ENCODE measurements around the gene RPS6KA2. TPM values are rescaled to one million over a fixed set of nuclear protein-coding genes. Genes with fewer than 3 reads are reported as not detected.
A peak's percentile ranks its signal among the peaks of the same experiment; 100 is the strongest.

Gene RPS6KA2
- total RNA-seq, 1 experiment from 2014 or later: 4.2 TPM

DNA sequence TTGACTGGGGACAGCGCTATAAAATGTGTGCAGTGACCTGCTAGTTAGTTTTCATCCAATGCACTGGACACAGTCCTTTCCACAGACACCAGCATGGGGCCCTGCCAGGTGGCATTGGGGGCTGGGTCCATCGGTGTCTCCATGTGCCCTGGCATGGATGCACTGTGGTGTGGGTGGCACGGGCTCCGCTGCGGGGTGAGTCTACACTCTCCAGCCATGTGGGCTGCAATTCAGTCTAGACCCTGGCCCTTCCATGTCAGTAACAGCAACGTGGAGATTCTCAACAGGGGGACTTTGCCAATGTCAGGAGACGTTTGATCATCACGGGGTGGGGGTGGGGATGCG is 140.5 kb downstream of the RPS6KA2 start:
- H3K36me3 ChIP-seq: no peaks in the 10 kb centered on the region

DNA sequence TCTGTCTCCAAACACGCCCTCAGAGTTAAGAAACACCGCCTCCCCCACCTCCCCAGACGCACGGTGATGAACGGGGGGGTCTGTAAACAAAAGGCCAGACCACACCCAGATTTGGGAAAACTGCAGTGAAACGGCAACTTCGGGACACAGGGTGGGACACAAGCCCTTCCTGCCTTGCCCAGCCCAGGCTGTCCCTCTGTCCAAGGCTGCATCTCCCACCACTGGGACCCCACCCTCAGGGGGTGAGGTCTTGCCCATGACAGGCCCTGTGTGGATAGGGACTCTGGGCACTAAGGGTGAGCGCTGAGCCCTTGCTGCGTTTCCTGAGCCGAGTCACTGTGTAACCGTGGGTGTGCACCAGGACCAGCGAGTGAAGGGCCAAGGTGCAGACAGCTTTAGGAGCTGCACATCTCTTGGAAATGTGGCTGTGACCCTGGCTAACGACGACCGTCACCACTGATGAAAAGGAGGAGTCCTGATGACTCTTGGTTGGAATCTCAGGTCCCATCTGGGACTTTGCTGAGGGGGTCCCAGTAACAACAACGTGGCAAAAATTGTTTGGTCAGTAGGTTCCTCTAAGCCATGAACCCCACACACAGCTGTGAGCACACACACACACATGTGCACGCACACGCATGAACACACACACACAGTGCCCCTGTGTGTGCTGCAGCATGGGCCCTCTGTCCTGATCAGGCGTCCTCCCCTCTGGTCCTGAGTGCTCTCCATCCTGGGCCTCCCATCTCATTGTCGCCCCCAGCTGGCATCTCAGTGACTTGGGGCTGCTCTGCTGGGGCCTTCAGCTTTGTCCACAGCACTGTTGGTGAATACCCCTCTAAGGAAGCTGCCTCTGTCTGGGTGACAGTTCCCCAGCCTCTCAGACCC is 141.2 kb downstream of the RPS6KA2 start:
- no peak for DNase-seq
- H3K27me3 ChIP-seq: no peaks in the 10 kb centered on the region; the same call in 1 of the 2 replicates
- no peak overlapping the region for H3K4me3 ChIP-seq
- peaks cover 35% of the 10 kb centered on the region for H3K4me1 ChIP-seq
- no peak overlapping the region for H3K27ac ChIP-seq
- H3K9me3 ChIP-seq (replicated peaks): no peaks in the 10 kb centered on the region
- no peaks in the 10 kb centered on the region for H3K36me3 ChIP-seq

More for the DNA sequence above, 140.5 kb downstream of the RPS6KA2 start:
- no peak for DNase-seq
- Histone ChIP-seq H3K4me3 (no peak overlapping the region), H3K27me3 (no peaks in the 10 kb centered on the region; the same call in 1 of the 2 replicates), H3K27ac (no peak overlapping the region), H3K4me1 (peaks cover 40% of the 10 kb centered on the region), H3K9me3 (replicated peaks) (no peaks in the 10 kb centered on the region)

DNA sequence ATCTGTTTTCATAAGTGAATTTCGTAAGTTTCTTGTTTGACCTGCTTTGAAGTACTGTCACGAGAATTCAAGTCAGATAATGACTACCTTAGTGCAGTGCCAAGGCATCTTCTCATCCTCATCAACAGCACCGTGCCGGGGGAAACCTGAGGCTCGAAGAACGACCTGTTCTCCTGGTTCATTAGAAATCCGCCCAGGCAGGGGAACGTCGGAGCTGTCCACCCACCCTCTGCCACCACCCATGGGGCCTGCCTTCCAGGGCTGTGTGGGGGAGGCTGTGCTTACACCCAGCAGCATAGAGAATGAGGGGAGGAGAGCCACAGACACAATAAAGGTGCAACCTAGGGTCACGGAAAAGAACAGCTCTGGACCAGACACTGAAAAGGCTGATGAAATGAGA is 142.2 kb downstream of the RPS6KA2 start:
- Histone ChIP-seq H3K27me3 (no peaks in the 10 kb centered on the region; the same call in 1 of the 2 replicates), H3K4me1 (peaks cover 25% of the 10 kb centered on the region), H3K4me3 (no peak overlapping the region), H3K36me3 (no peaks in the 10 kb centered on the region), H3K27ac (no peak overlapping the region), H3K9me3 (replicated peaks) (no peaks in the 10 kb centered on the region)
- no peak for DNase-seq

DNA sequence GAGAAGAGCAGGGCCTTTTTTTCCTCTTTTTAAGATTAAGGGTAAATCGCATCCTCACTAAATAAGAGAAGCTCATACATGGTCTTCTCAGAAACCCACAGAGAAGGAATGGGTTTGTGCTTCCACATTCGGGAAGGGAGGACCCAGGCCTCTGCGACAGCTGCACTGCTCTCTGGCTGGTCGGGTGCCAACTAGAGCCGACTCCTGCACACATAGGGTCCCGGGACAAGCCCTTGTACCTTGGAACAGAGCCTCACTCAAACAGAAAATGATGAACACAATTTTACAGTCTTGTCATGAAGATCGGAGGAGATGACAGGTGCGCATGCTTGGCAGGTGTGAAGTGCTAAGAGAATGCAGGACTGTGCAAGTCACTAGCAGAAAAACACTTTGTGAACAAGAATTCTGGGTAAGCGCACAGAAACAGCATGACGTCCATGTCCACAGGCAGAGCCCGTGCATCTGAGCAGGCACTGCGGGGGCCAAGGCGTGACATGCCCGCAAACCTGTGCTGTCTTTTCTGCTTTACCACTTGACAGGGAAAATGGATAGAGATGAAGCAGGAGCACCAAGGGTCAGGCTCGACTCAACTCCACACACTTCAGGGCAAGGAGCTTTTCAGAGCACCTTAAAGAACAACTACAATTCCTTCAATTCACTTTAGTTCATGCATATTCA is 143.3 kb downstream of the RPS6KA2 start:
- Histone ChIP-seq H3K36me3 (no peaks in the 10 kb centered on the region), H3K9me3 (replicated peaks) (no peaks in the 10 kb centered on the region), H3K27me3 (no peaks in the 10 kb centered on the region; the same call in 1 of the 2 replicates), H3K27ac (no peak overlapping the region), H3K4me1 (peaks cover 18% of the 10 kb centered on the region), H3K4me3 (no peak overlapping the region)
- DNase-seq: peak; percentile 82 to 89

DNA sequence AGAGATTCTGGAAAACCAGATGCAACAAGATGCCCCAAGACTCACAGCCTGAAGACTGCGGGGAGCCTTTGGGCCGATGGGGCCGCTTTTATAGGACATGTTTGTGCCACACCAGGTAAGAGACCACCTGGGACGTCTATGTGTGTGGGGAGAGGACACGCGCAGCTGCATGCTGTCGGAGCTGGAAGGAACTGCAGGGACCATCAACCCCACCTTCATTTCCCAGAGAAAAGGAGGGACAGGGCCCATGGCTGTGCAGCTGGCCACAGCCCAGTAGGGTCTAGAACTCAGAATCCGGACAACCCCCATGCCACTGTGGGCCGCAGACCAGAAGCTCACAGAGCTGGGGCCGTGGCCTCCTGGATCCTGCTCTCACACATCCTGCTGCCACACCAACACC is 144.0 kb downstream of the RPS6KA2 start:
- no peaks in the 10 kb centered on the region for H3K36me3 ChIP-seq
- no peak overlapping the region for H3K4me3 ChIP-seq
- no peaks in the 10 kb centered on the region for H3K9me3 ChIP-seq (replicated peaks)
- no peak for DNase-seq
- H3K27ac ChIP-seq: no peak overlapping the region
- peaks cover 18% of the 10 kb centered on the region for H3K4me1 ChIP-seq
- H3K27me3 ChIP-seq: no peaks in the 10 kb centered on the region; the same call in 1 of the 2 replicates

DNA sequence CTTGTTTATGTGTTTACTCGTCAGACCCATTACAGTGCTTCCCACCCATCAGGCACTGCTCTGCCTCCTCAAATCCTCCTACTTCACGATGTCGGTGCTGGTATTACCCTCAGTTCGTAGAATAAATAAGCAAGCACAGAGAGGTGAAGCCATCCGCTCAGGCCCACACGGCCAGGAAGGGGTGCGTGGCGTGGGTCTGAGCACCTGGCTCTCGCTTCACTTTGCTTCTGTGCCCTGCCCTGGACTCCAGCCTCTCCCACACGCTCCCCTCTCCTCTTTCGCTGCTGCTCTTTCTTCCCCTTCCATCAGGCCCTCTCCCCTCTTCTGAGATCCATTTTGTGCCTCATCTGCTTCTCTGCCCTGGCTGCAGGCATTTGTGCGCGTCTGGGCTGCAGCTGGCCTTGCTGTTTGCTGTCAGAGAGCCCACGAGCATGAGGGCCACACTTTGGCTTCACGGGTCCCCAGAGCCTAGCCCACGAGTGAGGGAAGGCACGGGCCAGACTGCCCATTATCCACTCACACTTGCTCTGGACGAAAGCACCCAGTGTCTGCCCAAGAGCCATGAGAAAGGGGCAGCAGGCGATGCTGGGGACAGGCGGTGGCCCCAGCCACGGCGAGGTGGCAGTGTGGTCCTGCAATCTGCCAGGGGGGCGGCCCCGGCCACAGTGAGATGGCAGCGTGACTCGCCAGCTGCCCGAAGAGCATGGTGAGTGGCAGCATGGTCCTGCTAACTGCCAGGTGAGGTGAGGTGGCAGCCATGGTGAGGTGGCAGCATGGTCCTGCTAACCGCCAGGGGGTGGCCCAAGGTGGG is 148.1 kb downstream of the RPS6KA2 start:
- H3K4me3 ChIP-seq: no peak overlapping the region
- H3K27ac ChIP-seq: no peak overlapping the region
- peaks cover 23% of the 10 kb centered on the region for H3K4me1 ChIP-seq
- H3K27me3 ChIP-seq: no peaks in the 10 kb centered on the region
- DNase-seq: no peak
- no peaks in the 10 kb centered on the region for H3K36me3 ChIP-seq
- no peaks in the 10 kb centered on the region for H3K9me3 ChIP-seq (replicated peaks)

DNA sequence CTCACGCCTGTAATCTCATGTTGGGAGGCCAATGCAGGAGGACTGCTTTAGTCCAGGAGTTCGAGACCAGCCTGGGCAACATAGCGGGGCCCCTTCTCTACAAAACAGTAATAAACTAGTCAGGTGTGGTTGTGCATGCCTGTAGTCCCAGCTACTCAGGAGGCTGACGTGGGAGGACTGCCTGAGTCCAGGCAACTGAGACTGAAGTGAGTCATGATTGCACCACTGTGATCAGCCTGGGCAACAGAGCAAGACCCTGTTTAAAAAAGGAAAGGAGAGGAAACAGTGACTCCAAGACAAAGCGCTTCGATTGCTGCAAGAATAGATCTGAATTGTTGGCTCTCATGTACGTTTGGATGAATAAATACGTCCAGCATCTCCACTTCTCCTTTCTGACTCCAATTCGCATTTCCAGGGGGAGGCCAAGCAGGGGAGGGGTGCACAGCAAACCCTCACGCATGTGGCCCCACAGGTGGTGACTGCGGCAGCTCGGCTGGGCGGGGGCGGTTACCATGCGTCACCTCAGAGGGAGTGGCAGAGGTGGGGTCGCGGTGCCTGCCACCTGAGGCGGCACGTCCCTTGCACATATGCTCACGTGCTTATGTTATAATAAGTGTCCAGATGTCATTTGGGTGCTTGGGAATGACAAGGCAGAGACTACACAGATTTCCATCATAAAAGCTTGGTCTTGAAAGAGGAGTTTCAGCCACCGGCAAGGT is 149.2 kb downstream of the RPS6KA2 start:
- Histone ChIP-seq H3K27ac (no peak overlapping the region), H3K27me3 (no peaks in the 10 kb centered on the region), H3K9me3 (replicated peaks) (no peaks in the 10 kb centered on the region), H3K36me3 (no peaks in the 10 kb centered on the region), H3K4me1 (peaks cover 17% of the 10 kb centered on the region), H3K4me3 (no peak overlapping the region)
- DNase-seq: no peak

DNA sequence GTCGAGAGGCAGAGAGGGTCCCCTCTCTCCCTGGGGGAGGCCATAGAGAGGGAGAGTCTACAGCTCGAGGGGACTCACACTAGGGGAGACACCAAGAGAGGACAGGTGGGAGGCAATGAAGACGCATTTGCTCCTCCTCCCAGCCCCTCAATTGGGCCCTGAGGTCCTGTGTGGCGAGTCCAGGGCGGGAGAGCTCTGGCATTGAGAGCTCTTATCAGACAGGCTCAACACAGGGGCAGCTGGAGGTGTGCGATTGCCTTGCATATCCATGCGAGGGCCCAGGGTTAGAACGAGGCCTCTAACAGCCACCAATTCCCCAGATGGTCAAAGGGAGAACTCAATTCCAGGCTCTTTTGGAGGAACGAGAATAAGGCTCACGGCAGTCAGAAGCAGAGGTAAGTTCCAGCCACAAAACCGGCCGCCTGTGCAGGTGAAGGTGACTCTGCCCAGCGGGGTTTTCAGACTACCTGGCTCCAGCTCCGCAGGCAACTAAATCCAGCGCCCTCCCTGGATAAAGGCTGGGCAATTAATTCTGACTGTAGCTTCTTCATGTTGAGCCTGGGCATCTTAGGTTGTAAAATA is 150.3 kb downstream of the RPS6KA2 start:
- no peak overlapping the region for H3K27ac ChIP-seq
- no peak overlapping the region for H3K4me3 ChIP-seq
- DNase-seq: no peak
- H3K4me1 ChIP-seq: peaks cover 17% of the 10 kb centered on the region
- no peaks in the 10 kb centered on the region for H3K9me3 ChIP-seq (replicated peaks)
- no peaks in the 10 kb centered on the region for H3K36me3 ChIP-seq
- H3K27me3 ChIP-seq: no peaks in the 10 kb centered on the region

DNA sequence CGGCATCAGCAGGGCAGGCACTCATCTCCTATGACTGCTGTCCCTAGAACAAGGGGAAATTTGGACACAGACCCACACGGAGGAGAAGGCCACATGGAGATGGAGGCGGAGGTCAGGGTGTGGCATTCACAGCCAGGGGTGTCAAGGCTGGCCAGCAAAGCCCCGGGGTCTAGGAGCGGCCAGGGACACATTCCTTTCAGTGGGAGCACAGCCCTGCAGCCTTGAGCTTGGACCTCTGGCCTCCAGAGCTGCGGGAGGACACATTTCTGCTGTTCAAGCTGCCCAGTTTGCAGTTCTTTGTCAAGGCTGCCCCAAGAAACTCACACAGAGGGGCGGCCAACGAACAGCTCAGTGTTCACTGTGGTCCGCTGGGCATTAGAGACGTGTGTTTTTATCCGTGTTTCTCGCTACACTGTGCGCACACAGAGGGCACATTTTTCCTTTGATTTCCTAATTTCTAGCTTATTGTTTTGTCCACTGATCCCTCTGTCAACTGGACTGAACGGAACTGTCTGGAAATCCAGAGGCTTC is 150.9 kb downstream of the RPS6KA2 start:
- no peak for DNase-seq
- H3K4me3 ChIP-seq: no peak overlapping the region
- H3K4me1 ChIP-seq: peaks cover 17% of the 10 kb centered on the region
- H3K9me3 ChIP-seq (replicated peaks): no peaks in the 10 kb centered on the region
- H3K36me3 ChIP-seq: no peaks in the 10 kb centered on the region
- no peaks in the 10 kb centered on the region for H3K27me3 ChIP-seq
- no peak overlapping the region for H3K27ac ChIP-seq

DNA sequence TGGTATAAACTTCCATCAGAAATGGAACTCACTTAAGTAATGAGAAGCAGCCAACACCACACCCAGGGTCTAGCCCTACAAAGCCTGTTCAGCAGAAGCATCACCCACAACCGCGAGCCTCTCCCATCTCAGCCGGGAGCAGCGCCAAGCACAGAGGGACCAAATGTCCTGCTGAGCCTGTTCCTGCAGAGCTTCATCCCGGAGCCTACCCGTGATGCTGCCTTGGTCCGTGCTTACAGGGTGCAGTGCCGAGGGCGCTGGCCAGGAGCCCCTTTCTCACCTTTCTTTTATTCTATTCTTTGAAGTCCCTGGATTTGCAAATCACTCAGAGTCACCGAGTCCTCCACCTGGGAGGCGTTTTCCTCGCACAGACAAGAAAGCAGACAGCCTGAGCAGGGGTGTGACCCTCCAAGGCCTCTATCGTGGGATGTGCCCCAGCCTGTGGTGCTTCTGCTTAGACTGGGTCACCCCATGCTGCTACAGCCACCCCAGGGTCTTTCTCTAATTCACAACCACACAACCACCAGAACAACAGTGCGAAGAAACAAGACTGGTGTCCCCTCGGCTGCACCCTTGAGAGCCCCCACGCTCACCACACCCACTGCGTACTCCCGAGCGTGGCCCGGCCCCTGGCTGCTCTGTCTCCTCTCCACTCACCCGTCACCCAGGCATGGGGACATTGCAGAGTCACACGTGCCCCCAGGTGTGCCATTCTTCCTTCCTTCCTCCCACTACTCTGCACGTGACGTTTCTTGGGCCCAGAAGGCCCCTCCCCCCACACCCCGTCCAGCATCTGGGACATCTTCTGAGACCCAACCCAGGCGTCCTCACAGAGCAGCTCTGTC is 152.1 kb downstream of the RPS6KA2 start:
- no peaks in the 10 kb centered on the region for H3K27me3 ChIP-seq
- no peaks in the 10 kb centered on the region for H3K36me3 ChIP-seq
- H3K4me3 ChIP-seq: no peak overlapping the region
- no peaks in the 10 kb centered on the region for H3K9me3 ChIP-seq (replicated peaks)
- H3K4me1 ChIP-seq: peaks cover 17% of the 10 kb centered on the region
- DNase-seq: peak; percentile 65 to 76
- H3K27ac ChIP-seq: no peak overlapping the region

DNA sequence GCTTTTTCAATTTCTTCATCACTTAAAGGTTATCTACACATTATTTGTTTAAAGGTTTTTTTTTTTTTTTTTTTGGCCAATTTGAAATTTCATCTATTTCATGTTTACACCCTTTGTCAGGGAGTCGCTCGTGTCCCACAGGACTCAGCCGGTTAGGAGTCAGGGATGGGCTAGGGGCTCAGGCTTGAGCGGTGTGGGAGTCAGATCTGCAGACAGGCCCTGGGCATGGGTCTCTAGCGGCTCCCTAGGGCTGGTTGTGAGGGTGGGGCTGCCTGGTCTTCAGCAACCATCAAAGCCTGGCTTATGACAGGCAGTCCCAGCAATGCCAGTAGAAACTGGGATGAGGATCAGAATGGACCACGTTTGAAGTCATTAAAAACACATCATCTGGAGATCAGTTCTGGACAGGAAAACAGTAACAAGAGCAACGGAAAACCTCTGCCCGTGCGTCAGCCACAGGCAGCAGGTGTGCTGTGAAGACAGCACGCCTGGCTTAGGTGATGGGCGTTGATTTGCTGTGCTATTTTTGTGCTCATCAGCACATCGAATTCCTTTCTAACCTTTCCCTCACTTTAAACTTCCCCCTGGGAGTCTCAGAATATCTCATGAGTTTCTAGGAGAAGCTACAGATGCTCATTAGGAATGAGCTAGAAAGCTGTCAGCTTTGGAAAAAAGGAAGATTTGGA is 153.0 kb downstream of the RPS6KA2 start:
- Histone ChIP-seq H3K27me3 (no peaks in the 10 kb centered on the region), H3K4me1 (peaks cover 17% of the 10 kb centered on the region), H3K36me3 (no peaks in the 10 kb centered on the region), H3K27ac (no peak overlapping the region), H3K9me3 (replicated peaks) (no peaks in the 10 kb centered on the region), H3K4me3 (no peak overlapping the region)
- DNase-seq: no peak

DNA sequence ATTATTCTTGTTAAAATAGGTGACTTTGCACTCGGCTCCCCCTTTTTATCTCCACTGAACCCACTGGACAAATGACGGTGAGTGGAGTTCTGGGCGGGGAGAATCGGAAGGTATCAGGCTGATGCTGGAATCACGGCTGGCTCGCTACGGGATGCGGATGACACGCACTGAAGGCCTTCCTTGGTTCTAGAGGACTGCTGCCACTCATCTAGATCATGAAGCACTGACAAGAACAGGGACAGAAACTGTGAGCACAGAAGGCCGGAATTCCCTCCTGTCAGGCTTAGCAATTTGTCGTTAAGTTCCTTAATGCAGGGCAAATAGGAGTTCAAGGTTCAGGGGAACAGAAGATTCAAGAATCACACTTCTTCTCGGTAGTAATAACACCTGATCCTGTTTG is 154.4 kb downstream of the RPS6KA2 start:
- H3K4me1 ChIP-seq: peaks cover 17% of the 10 kb centered on the region

DNA sequence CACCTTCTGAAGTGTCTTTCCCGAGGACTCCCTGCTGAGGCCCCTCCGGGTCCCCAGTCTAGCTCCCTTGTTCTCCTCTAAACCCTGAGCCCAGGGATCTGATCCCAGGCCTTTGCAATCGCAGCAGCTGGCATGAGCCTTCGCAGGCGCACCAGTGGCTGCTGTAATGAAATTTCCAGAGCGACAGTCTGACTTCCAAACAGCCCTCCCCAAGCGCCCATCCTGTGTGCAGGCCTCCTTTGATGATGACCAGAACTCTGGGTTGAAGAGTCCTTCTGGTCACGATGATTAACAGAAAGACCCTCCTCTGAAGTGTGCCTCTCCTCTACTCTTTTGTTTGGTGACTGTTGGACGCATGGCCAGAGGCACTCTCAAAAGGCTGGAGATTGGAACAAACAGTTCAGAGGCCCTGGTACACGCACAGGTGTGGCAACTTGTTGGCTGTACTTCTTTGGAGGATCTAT is 155.2 kb downstream of the RPS6KA2 start:
- Histone ChIP-seq H3K27ac (no peak overlapping the region), H3K9me3 (replicated peaks) (no peaks in the 10 kb centered on the region)

More for the DNA sequence above, 154.4 kb downstream of the RPS6KA2 start:
- no peak for DNase-seq
- Histone ChIP-seq H3K9me3 (replicated peaks) (no peaks in the 10 kb centered on the region), H3K36me3 (no peaks in the 10 kb centered on the region), H3K27me3 (no peaks in the 10 kb centered on the region), H3K27ac (no peak overlapping the region), H3K4me3 (no peak overlapping the region)

More for the DNA sequence above, 155.2 kb downstream of the RPS6KA2 start:
- Histone ChIP-seq H3K4me3 (no peak overlapping the region), H3K36me3 (no peaks in the 10 kb centered on the region), H3K27me3 (no peaks in the 10 kb centered on the region), H3K4me1 (peaks cover 17% of the 10 kb centered on the region)
- no peak for DNase-seq
